Measurements from ENCODE around the gene BMF.
"Not testable (repeated sequence)": the region's sequence is repeated elsewhere in the genome, so short reads cannot be mapped to it uniquely, and the experiment has no call there.

Gene BMF

DNA sequence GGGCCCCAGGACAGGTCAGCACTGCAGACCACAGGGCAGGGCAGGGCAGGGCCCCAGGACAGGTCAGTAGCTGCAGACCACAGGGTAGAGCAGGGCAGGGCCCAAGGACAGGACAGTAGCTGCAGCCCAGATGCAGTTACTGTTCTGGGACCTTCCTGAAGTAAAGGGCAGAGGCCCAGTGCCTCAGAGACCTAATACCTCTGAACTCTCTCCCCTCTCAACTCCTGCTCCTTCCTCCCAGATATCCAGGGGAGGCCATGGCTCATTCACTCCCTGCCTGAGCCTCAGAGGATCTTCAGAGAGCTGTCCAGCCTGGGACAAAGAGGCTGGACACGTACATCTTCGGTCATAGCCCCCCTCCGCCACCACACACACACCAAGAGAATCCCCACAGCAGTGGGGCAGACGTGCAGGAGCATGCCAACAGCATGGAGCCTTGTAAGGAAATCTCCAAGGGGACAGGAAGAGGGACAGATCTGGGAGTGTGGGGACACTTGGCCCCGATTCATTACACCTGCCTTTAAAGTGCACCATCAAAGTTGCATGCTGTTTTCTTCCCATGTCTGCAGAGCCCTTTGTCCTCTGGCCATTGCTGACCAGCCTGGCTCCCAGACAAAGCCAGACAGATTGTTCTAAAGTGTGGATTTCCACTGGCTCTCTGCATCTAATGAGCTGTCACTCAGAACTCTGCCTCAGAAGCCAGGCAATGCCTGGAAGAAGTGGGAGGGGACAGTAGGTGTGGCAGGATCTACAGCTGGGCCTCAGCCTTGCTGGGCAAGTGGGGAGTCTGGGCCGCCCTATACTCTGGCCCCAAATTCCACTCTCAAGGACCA lies 28.0 kb upstream of the BMF start:
- no peaks in the 10 kb centered on the region for H3K36me3 ChIP-seq (ENCODE audit: insufficient read depth, low read length)
- no peaks in the 10 kb centered on the region for H3K9me3 ChIP-seq (ENCODE audit: low read length)
- H3K4me1 ChIP-seq (ENCODE audit: insufficient read depth, low read length), result peaks cover 16% of the 10 kb centered on the region
- H3K4me3 ChIP-seq (ENCODE audit: low read length), result peak overlapping the region; percentile 20
- H3K27me3 ChIP-seq (ENCODE audit: insufficient read depth, low read length), result no peaks in the 10 kb centered on the region
- H2AFZ ChIP-seq (ENCODE audit: low read depth, low read length), result peak overlapping the region; percentile 24

GRCh38 chr15:40135846-40136450 lies 27.3 kb upstream of the BMF start:
- H3K4me1 ChIP-seq (ENCODE audit: insufficient read depth, low read length), result peaks cover 16% of the 10 kb centered on the region

GRCh38 chr15:40134885-40135284 lies 26.2 kb upstream of the BMF start:
- Histone ChIP-seq H3K9me3 (ENCODE audit: low read length) (no peaks in the 10 kb centered on the region), H3K4me1 (ENCODE audit: insufficient read depth, low read length) (peaks cover 16% of the 10 kb centered on the region), H3K4me3 (ENCODE audit: low read length) (no peak overlapping the region), H3K27me3 (ENCODE audit: insufficient read depth, low read length) (no peaks in the 10 kb centered on the region), H3K36me3 (ENCODE audit: insufficient read depth, low read length) (no peaks in the 10 kb centered on the region), H2AFZ (ENCODE audit: low read depth, low read length) (no peak overlapping the region)

More at GRCh38 chr15:40135846-40136450, 27.3 kb upstream of the BMF start:
- not testable (repeated sequence) for H2AFZ ChIP-seq (ENCODE audit: low read depth, low read length); H3K9me3 ChIP-seq (ENCODE audit: low read length); H3K36me3 ChIP-seq (ENCODE audit: insufficient read depth, low read length); H3K4me3 ChIP-seq (ENCODE audit: low read length); H3K27me3 ChIP-seq (ENCODE audit: insufficient read depth, low read length)

DNA sequence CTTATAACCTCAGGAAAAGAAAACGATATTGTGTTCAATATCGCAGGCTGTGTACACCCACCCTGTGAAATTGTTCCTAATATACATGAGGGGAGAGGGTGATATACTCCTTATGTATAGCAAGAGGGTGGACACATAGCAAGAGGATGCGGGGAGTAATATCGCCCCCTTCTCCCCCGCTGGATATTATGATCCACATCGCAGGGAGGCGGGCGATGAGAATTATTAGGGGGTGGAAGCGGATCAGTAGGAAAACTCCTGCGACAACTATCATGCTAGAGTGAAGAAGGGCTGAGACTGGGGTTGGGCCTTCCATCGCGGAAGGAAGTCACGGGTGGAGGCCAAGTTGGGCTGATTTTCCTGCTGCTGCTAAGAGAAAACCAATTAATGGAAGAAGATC lies 24.9 kb upstream of the BMF start:
- peaks cover 16% of the 10 kb centered on the region for H3K4me1 ChIP-seq (ENCODE audit: insufficient read depth, low read length)
- H3K27me3 ChIP-seq (ENCODE audit: insufficient read depth, low read length), result no peaks in the 10 kb centered on the region
- H3K9me3 ChIP-seq (ENCODE audit: low read length), result no peaks in the 10 kb centered on the region
- no peak overlapping the region for H3K4me3 ChIP-seq (ENCODE audit: low read length)
- H3K36me3 ChIP-seq (ENCODE audit: insufficient read depth, low read length), result no peaks in the 10 kb centered on the region
- H2AFZ ChIP-seq (ENCODE audit: low read depth, low read length), result no peak overlapping the region

DNA sequence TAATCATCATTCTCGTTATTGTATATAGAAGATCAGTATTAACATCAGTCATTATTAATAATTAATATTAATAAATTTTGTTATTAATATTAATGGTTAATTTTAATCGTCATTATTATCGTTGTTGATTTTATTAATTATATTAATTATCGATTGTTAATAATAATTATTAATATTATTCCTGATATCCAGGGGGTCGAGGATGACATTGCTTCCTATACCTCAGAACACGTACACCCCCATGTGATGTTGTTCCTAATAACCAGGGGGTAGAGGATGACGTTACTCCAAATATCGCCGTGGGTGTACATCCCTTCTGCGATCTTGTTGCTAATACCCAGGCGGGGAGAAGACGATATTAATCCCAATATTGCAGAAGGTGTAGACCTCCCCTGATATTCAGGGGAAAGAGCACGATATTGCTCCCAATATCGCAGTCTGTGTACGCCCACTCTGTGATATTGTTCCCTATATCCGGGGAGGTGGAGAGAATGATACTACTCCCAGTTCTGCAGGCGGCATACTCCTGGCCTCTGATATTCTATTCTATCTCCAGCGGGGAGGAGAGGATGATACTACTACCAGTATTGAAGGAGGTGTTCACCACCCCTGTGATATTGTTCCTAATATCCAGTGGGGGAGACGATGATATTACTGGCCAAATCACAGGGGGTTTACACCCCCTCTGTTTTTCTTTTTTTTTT lies 22.3 kb upstream of the BMF start:
- no peaks in the 10 kb centered on the region for H3K36me3 ChIP-seq (ENCODE audit: insufficient read depth, low read length)
- no peaks in the 10 kb centered on the region for H3K27me3 ChIP-seq (ENCODE audit: insufficient read depth, low read length)
- no peaks in the 10 kb centered on the region for H3K9me3 ChIP-seq (ENCODE audit: low read length)
- peaks cover 3% of the 10 kb centered on the region for H3K4me1 ChIP-seq (ENCODE audit: insufficient read depth, low read length)
- H2AFZ ChIP-seq (ENCODE audit: low read depth, low read length), result no peak overlapping the region
- H3K4me3 ChIP-seq (ENCODE audit: low read length), result no peak overlapping the region

- H3K27me3 ChIP-seq (ENCODE audit: insufficient read depth, low read length), result no peaks in the 10 kb centered on the region
- H3K36me3 ChIP-seq (ENCODE audit: insufficient read depth, low read length), result no peaks in the 10 kb centered on the region
- no peak overlapping the region for H2AFZ ChIP-seq (ENCODE audit: low read depth, low read length)
- H3K4me1 ChIP-seq (ENCODE audit: insufficient read depth, low read length), result no peaks in the 10 kb centered on the region
- H3K9me3 ChIP-seq (ENCODE audit: low read length), result no peaks in the 10 kb centered on the region
- no peak overlapping the region for H3K4me3 ChIP-seq (ENCODE audit: low read length)
Observed at GRCh38 chr15:40130118-40130517, 21.4 kb upstream of the BMF start.

DNA sequence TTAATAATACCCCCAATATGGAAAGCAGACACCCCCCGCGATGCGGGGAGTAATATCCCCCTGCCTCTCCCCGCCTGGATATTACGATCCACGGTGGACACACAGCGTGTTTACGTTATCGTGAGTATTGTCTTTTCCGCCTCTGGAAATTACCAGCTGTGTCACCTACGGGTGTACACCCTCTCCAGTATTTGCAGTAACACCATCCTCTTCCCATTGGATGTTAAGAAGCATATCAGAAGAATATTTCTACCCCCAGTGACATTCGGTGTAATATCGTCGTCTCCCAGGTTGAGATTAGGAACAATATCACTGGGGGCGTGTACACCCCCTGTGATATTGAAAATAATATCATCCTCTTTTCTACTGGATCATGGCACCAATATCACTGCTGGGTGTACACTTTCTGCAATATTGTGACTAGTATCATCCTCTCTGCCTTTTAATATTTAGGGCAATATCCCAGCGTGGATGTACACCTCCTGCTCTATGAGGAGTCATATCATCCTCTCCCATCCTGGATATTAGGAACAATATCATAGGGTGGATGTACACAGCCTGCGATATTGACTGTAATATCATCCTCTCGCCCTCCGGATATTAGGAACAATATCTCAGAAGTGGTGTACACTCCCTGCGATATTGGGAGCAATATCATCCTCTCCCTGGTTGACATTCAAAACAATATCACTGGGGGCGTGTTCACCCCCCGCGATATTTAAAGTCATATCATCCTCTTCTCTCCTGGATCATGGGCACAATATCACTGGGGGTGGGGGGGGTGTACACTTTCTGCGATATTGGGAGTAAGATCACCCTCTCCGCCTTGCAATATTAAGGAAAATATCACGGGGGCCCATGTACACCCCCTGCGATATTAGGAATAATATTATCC lies 20.3 kb upstream of the BMF start:
- no peak overlapping the region for H3K4me3 ChIP-seq (ENCODE audit: low read length)
- no peak overlapping the region for H2AFZ ChIP-seq (ENCODE audit: low read depth, low read length)
- H3K36me3 ChIP-seq (ENCODE audit: insufficient read depth, low read length), result no peaks in the 10 kb centered on the region
- H3K9me3 ChIP-seq (ENCODE audit: low read length), result no peaks in the 10 kb centered on the region
- no peaks in the 10 kb centered on the region for H3K4me1 ChIP-seq (ENCODE audit: insufficient read depth, low read length)
- no peaks in the 10 kb centered on the region for H3K27me3 ChIP-seq (ENCODE audit: insufficient read depth, low read length)

DNA sequence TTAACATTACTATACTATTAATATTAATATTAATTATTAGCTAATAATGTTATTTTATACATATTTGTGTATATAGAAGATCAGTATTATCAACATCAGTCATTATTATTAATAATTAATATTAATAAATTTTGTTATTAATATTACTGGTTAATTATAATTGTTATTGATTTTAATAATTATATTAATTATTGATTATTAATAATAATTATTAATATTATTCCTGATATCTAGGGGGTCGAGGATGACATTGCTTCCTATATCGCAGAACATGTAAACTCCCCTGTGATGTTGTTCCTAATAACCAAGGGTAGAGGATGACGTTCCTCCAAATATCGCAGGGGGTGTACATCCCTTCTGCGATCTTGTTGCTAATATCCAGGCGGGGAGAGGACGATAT lies 17.3 kb upstream of the BMF start:
- no peak overlapping the region for H2AFZ ChIP-seq (ENCODE audit: low read depth, low read length)
- no peak overlapping the region for H3K4me3 ChIP-seq (ENCODE audit: low read length)

GRCh38 chr15:40124807-40125285 lies 16.2 kb upstream of the BMF start:
- H3K4me3 ChIP-seq (ENCODE audit: low read length); H3K36me3 ChIP-seq (ENCODE audit: insufficient read depth, low read length); H3K27me3 ChIP-seq (ENCODE audit: insufficient read depth, low read length); H3K4me1 ChIP-seq (ENCODE audit: insufficient read depth, low read length); H3K9me3 ChIP-seq (ENCODE audit: low read length); H2AFZ ChIP-seq (ENCODE audit: low read depth, low read length): not testable (repeated sequence)

More for the DNA sequence above, 17.3 kb upstream of the BMF start:
- no peaks in the 10 kb centered on the region for H3K36me3 ChIP-seq (ENCODE audit: insufficient read depth, low read length)
- no peaks in the 10 kb centered on the region for H3K9me3 ChIP-seq (ENCODE audit: low read length)
- no peaks in the 10 kb centered on the region for H3K4me1 ChIP-seq (ENCODE audit: insufficient read depth, low read length)
- no peaks in the 10 kb centered on the region for H3K27me3 ChIP-seq (ENCODE audit: insufficient read depth, low read length)

GRCh38 chr15:40124333-40124732 lies 15.7 kb upstream of the BMF start:
- not testable (repeated sequence) for H3K36me3 ChIP-seq (ENCODE audit: insufficient read depth, low read length); H3K27me3 ChIP-seq (ENCODE audit: insufficient read depth, low read length); H2AFZ ChIP-seq (ENCODE audit: low read depth, low read length); H3K4me3 ChIP-seq (ENCODE audit: low read length); H3K4me1 ChIP-seq (ENCODE audit: insufficient read depth, low read length); H3K9me3 ChIP-seq (ENCODE audit: low read length)

- not testable (repeated sequence) for H3K9me3 ChIP-seq (ENCODE audit: low read length); H3K27me3 ChIP-seq (ENCODE audit: insufficient read depth, low read length); H2AFZ ChIP-seq (ENCODE audit: low read depth, low read length); H3K36me3 ChIP-seq (ENCODE audit: insufficient read depth, low read length); H3K4me3 ChIP-seq (ENCODE audit: low read length); H3K4me1 ChIP-seq (ENCODE audit: insufficient read depth, low read length)
Observed at GRCh38 chr15:40123863-40124262, 15.2 kb upstream of the BMF start.

GRCh38 chr15:40122989-40123388 lies 14.3 kb upstream of the BMF start:
- H3K36me3 ChIP-seq (ENCODE audit: insufficient read depth, low read length); H3K4me3 ChIP-seq (ENCODE audit: low read length); H3K4me1 ChIP-seq (ENCODE audit: insufficient read depth, low read length); H2AFZ ChIP-seq (ENCODE audit: low read depth, low read length); H3K27me3 ChIP-seq (ENCODE audit: insufficient read depth, low read length); H3K9me3 ChIP-seq (ENCODE audit: low read length): not testable (repeated sequence)
